GM12874 (cell line): Measurements from ENCODE around the gene PGS1.

ENCODE experiments used
- TF ChIP-seq, protein P1 (sequence below): IDR thresholded peaks from 2 replicates; pipeline ENCODE4 v1.5.1; 2011; ENCODE audit warnings: low read depth, mild to moderate bottlenecking, control low read depth, low read length, moderate library complexity; ENCODE audit not compliant: insufficient read depth

PGS1 gene

DNA sequence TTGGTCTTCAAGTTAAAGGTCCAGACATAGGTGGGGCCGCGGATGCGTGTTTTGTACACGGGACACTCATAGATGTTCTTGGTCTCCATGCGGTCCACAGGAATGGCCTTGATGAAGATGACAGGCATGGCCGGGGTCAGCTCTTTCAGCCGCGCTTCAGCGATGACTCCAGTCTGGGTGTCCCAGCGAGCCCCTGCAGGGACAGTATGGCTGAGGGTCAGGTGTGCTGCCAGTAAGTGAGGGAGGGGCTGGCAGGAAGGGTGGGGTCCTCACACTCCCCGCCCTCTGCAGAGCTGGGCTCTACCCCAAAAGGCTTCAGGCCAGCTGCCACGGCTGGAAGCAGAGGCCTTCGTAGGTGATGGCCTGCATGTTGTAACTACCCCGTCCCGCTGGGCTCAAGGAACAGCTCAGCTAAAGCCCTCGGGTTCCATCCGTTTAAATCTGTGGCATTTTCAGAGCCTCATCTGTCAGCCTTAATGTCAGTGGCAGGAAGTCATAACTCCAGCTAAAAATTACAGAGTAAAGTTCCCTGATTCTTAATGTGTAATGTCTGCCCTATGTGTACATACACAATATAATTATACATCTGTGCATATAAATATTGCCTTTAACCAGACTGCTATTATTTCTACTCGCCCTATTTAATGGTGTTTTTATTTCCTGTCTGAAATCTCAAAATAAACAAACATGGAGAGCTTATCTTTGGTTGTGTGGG lies 45.7 kb downstream of the PGS1 start:
- TF ChIP-seq, protein P1, sequence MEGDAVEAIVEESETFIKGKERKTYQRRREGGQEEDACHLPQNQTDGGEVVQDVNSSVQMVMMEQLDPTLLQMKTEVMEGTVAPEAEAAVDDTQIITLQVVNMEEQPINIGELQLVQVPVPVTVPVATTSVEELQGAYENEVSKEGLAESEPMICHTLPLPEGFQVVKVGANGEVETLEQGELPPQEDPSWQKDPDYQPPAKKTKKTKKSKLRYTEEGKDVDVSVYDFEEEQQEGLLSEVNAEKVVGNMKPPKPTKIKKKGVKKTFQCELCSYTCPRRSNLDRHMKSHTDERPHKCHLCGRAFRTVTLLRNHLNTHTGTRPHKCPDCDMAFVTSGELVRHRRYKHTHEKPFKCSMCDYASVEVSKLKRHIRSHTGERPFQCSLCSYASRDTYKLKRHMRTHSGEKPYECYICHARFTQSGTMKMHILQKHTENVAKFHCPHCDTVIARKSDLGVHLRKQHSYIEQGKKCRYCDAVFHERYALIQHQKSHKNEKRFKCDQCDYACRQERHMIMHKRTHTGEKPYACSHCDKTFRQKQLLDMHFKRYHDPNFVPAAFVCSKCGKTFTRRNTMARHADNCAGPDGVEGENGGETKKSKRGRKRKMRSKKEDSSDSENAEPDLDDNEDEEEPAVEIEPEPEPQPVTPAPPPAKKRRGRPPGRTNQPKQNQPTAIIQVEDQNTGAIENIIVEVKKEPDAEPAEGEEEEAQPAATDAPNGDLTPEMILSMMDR, result no peak

DNA sequence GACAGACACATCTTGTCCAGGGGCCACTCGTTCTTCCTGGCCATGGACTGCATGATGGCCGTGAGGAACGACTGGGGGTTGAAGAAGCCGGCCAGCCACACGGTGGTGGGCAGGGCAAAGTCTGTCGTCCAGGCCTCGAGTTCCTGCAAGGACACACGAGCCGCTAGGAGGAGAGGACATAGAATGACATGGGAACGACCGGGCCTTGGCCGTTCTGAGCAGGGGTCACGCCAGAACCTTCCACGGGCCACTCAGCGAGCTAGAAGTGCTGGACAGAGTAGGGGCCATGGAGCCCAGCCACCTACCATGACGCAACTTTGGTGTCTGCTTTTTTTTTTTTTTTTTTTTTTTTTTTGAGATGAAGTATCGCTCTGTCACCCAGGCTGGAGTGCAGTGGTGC lies 47.0 kb downstream of the PGS1 start:
- TF ChIP-seq, protein P1, result no peak

DNA sequence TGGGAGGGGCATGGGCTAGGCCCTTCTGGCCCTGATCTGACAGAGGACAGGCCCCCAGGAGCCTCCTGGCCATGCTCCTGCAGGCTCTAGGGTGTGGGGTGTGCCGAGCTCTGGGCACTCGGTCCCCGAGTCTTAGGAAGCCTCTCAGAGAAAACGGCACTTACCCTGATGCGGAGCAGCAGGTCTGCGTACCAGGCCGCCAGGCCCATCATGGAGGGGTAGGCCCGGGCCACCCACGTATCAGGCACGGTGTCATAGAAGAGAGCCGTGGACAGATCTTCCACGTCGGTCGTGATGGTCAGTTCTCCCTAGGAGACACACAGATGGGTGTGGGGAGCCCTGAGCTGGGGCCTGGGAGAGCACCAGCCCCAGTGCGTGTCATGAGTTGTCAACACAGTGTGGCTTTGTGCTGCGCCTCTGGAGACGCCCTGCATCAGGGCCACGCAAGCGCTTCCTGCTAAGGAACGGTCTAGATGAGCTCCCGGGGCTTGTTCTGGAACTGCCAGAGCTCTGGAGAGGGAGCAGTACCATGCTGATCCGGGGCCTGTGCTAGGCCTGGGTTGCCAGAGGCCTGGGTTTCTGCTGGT lies 47.9 kb downstream of the PGS1 start:
- TF ChIP-seq, protein P1, result no peak

DNA sequence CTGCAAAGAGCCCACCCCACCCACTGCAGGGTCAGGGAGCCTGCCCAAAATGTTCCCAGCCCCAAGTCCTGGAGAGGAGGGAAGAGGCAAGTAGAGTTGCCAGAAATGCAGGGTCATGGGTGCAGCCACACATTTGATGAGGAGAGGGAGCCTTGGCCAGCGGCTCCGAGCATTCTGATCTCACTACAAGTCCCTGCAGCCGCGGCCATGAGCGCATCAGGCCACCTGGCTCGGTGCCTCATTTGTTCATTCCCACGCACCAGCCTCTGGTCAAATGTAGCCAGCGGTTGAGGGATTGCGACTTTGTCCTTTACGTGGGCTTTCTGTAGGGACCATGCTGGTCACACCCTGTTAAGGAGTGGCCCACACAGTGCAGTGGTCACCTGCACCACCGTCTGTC lies 48.7 kb downstream of the PGS1 start:
- TF ChIP-seq, protein P1, result no peak

DNA sequence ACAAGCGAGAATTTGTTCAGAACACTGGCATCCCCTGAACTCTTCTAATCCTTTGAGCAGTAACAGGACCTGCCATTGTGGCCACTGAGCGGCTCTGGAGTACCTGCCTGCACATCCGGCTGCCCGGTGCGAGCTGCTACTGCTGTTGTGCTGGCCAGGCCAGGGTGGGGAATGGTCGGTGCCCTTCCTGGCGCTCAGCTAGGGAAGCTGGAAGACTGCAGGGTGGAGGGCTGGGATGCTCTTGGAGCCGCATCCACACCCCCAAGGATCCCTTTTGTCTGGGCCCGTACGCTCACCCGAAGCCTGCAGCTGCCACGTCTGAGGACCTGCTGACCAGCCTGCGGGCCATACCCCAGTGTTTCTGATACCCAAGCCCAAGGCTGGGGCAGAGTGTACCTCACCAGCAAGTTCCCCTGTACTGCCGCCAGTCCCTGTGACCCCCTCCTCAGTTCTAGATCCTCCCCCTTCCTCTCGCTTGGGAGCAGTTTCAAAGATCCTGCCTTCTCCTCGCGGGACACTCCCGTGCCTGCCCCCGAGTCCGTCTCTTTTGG lies 49.7 kb downstream of the PGS1 start:
- TF ChIP-seq, protein P1, result no peak

DNA sequence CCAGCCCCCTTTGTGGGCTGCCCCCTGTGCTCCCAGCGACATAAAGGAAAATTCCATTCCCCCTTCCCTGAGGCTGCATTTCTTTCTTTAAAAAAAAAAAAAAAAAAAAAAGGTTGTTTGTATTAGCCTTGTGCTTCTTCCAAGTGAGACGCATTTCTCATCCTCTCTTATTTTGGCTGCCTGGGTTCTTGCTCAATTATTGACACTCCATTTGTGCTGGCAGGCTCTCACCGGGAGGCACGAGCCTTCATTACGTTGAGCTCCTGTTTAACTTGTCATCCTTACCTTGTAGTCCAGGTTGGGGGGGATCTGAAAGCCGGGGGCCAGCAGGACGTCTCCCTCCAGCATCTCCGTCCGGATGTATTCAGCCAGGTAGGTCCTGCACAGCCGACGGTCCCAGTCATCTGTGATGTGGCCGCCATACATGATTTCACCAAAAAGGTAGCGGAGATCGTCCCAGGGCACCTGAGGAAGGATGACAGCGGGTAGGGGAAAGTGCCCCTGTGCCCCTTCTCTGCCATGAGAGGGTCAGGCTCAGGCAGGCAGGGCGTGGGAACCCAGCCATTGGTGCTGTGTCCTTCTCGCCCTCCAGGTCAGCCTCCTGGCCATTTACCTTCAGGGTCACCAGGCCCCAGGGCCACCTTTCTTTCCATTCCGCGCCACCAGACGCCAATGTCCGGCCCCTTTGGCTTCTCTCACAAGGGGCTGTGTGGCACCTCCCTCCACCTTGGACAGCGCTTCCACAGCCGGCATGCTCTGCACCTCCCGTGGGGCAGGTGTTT lies 50.6 kb downstream of the PGS1 start:
- TF ChIP-seq, protein P1, result no peak

DNA sequence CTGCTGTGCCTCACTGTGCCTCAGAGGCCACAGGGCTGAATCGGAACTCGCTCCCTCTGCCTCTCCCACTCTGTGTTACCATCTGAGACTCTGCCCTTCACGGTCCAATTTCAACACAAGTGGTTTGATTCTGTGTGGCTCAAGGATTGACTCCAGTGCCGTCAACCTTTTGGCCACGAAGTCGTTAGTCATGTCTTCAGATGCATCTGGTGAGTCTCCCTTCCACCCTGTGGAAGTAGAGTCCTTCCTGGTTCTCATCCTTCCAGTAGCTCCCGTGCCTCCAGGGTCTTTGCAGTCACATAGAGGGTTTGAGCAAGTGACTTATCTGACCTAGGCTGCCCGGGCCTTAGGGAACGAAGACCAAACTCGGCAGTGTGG lies 51.2 kb downstream of the PGS1 start:
- TF ChIP-seq, protein P1, result no peak
